GM19239 (cell line): ENCODE results near the gene REEP6.
"Not testable (repeated sequence)": the region's sequence is repeated elsewhere in the genome, so short reads cannot be mapped to it uniquely, and the experiment has no call there.

Source experiments
- DNase-seq: peaks from one replicate; pipeline ENCODE4 v3.0.0; 2011; ENCODE audit warnings: low spot score; ENCODE audit not compliant: insufficient read length
- FAIRE-seq: peaks from 2 replicates; lab custom pipeline; 2011; peaks lifted over from hg19 to GRCh38; lab: Jason Lieb, UNC

REEP6 gene

DNA sequence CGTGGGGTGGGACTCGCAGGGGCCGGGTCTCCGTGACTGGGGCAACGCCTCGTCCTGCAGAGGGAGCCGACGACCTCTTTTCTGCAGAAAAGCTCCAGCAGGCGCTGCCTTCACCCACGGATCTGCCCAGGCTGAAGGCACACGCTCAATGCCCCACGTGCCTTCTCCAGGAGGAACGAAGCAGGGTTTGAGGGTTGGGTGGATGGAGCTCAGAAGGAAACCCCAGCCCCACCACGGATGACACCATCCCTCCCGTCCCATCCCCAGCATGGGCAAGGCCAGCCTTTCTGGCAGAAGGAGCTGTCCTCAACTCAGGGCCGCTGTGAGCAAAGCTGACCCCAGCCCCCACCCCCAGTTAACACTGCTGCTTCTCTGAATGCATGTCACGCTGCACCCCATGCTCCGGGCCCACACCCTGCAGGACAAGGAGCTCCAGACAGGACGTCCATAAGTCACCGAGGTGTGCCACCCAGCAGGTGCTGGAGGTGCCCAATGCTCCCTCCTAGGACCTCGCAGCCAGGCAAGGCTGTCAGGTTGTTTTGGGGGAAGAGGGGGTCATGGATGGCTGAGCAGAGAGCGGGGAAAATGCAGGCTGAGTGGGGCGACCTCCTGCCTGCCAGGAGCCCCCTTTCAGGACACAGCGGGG is 19.3 kb upstream of the REEP6 start:
- DNase-seq (no peak), FAIRE-seq (no peak)

DNA sequence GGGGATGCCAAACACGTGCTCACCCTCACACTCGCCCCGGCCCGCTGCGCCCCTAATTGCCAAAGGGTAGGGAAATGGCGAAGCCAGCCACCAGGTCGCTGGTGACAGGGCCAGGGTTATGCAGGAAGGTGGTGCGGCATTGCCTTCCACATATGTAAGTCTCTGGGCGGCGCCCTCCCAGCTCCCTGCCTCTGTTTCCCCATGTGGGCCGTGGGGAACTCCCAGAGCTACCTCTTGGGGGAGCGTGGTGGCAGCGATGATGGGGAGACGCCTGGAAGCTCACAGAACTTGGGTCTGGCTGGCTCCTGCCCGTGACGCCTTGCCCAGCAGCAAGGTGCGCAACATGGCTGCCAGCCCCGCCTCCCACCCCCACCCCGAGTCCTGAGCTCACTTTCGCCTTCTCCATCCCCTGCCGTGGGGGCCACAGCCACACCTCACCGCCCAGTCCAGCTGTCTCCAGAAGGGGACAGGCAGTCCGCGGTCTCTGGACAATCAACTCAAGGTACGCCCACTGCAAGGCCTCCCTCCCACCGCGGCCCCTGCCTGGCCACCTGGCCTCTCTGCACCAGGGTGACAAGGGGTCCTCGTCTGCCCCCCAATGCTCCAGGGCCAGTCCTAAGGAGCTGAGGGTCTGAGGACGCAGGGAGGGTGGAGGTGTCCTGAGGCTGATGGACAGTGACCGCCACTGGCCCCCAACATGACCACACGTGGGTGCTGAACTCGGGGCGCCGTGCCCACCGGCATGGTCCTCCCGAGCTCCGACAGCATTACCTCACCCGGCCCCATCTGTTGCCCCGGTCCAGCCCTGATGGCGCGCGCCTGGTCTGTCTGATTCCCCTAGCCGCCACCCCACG is 18.5 kb upstream of the REEP6 start:
- no peak for FAIRE-seq

DNA sequence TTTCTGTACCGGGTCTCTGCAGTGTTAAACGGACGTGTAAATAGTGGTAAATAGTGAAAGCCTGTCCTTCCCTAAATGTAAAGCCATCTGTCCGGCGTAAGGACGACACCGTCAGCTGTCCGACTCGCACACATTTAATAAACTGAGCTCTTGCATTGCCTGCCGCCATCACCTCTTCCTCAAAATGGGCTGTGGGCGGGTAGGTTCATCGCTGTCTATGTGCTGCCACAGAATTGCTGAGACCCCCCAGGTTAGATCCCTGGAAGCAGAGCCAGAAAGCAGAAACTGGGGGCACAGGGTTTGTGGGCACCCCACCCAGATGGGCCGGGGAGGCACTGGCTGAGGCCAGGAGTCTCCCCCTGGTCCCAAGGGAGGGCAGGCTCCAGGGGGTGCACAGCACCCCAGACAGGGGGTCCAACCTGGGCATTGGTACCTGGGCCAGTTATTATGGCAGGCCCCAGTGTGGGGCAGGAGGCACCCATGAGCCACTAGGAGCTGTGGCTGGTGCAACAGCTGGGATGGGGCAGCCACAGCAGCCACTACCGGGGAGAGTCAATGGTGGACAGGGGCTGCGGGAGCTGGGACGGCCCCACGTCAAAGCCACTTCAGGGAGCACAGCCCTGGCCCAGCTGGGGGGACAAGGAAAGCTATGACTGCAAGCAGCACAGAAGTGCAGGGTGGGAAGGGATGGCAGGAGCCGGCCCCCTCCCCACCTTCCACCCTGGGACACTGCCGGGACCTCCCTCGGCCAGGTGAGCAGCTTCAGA is 17.7 kb upstream of the REEP6 start:
- DNase-seq: no peak
- FAIRE-seq: no peak

More for the DNA sequence above, 18.5 kb upstream of the REEP6 start:
- no peak for DNase-seq

DNA sequence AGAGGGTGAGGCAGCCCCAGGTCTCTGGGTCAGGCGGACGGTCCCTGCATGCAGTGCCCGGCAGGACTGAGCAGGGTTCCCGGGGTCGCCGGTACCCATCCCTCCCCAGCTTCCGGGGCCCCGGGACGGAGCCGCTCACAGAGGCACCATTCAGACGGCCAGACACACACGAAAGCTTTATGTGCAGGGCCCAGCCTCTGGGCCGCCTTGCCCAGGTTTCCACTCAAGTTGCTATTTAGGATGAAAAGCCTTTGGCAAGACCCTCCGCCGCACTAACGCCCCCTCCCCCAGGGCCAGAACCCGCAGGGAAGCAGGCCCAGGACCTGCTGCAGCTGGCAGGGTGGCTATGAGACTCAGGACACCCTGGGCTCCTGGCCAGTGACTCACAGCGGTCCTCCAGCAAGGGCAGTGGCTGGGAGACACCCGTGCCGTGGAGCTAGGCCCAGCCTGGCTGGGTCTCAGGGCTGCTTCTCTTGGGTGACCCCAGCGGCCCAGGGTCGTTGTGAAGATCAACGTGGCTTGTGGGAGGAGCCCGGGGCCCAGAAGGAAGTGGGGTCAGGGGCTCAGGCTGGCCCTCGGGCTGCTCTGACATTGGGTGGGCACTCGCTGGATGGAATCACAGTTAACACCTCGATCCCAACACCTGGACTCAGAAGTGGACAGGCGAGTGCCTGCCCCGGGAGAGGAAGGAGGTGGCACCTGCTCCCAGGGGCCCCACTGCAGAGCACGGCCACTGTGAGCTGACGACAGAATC is 16.8 kb upstream of the REEP6 start:
- FAIRE-seq: no peak
- DNase-seq: no peak

DNA sequence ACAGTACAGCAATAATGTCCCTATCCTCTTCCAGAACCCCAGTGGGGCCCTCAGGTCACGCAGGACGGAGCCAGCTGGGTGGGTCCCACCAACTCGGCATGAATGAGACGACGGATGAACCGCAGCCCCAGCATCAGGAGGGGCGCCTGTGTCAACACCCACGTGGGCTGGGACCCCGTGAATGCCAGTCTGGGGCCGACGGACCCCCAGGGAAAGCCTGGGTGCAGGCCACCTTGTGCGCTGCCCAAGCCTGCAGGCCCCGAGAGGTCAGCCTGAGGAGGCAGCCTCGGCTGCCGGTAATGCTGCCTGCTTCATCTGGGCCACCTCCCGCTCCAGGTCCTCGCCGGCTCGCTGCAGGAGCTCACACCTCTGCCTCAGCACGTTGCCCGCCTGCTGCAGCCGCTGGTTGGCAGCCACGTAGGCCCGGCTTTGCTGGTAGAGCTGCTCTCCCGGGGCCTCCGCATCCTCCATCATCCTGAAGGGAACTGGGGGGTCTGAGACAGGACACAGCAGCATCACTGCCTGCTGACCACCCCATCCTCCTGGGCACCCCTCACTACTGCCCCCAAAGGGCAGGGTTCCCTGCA is 16.1 kb upstream of the REEP6 start:
- FAIRE-seq (no peak), DNase-seq (no peak)

DNA sequence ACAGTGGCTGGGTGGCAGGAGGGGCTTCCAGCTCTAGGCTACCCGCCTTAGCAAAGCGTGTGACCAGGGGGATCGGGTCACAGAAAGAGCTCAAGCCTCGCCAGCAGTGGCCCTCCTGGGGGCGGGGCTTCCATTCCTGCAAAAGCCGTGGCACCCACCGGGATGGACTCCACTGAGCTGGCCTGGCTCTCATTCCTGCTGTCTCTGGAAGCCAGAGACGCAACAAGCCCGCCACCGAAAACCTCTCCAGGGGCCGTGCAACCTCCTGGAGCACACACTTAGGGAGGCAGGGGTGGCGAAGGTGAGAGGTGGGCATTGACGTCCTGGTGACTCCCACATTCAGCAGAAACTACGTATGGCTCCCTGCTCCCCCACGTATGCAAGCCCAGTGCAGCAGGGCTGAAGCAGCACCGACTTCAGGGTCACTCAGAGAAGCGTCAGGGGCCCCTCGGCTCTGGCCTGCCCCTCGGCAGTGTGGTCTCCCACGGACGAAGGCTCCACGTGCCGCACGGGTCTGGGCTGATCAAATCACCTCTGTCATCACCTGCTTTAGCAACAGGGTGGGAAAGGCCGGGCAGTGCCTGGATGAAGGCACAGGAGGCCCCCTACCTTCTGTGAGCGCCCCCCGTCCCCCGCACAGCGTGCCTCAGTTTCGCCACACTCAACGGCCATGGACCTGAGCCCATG is 15.1 kb upstream of the REEP6 start:
- no peak for FAIRE-seq

DNA sequence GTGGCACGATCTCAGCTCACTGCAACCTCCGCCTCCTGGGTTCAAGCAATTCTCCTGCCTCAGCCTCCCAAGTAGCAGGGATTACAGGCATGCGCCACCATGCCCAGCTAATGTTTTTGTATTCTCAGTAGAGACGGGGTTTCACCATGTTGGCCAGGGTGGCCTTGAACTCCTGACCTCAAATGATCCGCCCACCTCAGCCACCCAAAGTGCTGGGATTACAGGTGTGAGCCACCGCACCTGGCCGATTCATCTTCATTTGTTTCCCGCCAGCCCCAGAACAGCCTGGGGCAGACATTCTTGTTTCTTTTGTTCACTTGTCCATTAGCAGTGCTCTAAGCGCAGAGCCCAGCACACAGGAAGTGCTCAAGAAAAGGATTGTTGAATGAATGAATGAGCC is 13.9 kb upstream of the REEP6 start:
- not testable (repeated sequence) for FAIRE-seq, DNase-seq

More for the DNA sequence above, 15.1 kb upstream of the REEP6 start:
- DNase-seq: no peak

DNA sequence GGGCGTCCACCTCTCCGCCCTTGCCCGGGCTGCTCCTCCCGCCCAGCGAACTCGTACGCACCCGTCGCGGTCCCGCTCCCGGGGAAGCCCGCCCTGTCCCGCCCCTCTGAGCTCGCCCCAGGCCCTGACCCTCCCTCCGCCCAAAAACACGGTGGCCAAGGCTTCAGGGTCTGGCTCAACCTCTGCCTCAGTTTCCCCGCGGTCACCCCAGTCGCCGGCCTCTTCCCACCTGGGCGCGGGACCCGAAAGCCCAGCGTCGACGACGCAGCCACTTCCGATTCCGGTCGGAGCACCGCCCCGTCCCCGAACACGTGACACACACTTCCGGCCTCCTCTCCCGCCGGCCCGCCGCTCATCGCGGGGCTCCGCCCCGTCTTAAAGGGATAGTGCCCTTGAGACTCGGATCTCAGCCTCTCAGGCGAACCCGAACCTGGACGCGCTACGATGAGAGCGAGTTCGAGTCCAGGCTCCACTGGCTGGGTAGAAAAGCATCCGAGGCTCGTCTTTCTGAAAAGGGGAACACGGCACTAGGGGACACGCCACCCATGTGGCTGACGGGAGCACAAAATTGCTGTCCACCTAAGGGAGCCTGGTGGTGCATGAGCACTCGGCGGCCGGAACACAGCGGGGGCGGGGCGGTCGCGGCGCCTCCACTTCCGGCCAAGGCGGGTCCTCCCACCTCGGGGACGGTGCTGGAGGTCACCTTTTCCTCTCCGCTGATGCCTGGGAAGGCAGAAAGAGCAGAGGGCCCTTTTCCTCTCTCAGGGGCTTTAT is 11.9 kb upstream of the REEP6 start, which contains the start of gene C19orf25:
C19orf25 (minus strand) TSS at position 282 of the 774 bp plus-strand sequence. CDS start 312 bp downstream, outside the sequence.
- FAIRE-seq: peak; percentile 97
- peak; percentile 100 for DNase-seq

DNA sequence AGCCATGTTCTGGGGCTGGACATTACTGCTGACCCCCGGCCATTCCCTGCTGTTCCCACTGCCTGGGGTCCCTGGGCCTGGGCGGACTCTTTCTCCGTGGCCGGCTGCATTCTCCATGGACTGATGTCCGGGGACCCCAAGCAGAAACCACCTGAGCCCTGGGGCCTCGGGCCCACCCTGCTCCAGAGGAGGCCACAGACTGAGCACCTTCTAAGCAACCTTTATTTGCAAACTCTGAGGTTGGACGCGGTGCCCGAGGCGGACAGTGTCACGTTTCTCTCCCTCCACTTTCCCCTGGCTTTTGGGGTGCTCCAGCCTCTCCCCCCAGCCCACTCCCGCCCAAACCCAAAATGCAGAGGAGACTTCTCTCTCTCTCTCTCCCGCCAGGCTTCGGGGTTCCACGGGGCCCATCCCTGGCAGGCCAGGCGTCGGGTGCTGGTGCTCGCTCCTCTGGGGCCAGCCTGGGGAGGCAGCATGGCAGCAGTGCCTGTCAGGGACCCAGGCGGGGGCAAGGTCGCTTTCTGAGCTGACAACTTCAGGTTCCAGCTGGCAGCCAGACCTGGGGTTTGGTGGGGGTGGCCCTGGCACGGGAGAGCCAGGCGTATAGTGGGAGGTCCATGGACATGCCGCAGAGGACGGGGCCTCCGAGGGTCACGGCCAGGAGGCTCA is 9.6 kb upstream of the REEP6 start:
- DNase-seq (no peak), FAIRE-seq (no peak)

DNA sequence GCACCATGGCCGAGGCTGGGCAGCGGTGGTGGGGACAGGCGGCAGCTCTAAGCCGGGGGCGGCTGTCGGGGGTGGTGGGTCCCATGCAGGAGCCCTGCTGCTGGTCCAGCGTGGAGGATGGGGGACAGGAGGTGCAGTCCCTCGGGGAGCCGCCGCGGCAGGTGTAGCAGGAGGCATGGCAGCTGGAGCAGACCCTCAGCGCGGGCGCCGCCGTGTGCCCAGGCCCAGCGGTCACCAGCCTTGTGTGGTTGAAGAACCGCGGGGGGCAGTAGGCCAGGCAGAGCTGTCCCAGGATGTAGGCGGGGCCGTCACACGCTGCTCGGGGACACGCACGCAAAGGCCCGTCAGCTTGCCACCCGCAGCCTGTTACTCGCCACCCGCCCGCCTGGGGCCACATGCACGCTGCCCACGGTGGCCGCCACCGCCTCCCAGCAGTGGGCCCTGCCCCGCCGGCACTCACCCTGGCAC is 9.1 kb upstream of the REEP6 start:
- FAIRE-seq (no peak), DNase-seq (no peak)

DNA sequence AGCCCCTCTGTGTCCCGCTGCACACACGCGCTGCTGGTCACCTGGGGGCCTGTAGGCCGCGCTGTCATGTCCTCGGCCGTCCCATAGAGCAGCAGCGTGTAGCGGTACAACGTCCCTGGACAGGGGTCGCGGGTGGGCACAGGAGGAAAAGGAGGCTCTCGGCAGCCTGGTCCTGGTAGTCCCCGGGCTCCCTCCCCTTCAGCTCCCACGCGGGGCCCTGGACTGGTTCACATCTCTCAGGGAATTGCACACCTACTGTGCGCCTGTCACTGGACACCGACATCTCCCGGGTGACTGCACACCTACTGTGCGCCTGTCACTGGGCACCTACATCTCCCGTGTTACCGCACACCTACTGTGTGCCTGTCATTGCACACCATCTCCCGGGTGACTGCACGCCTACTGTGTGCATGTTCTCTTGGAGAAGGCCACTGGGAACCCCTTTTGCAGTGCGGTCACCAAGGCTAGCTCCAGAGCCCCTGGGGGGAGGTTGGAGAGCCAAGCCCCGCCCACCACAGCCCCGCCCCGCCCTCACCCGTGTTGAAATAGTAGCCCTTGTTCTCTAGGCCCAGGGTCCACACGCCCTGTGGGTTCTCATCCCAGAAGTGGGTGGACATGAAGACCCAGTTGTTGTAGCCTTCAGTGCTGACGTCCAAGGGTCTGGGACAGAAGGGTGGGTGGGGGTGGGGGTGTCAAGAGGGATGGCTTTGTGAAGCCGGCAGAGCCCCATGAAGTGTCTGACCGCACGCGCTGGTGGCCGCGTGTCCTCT is 8.4 kb upstream of the REEP6 start:
- DNase-seq: no peak
- no peak for FAIRE-seq

DNA sequence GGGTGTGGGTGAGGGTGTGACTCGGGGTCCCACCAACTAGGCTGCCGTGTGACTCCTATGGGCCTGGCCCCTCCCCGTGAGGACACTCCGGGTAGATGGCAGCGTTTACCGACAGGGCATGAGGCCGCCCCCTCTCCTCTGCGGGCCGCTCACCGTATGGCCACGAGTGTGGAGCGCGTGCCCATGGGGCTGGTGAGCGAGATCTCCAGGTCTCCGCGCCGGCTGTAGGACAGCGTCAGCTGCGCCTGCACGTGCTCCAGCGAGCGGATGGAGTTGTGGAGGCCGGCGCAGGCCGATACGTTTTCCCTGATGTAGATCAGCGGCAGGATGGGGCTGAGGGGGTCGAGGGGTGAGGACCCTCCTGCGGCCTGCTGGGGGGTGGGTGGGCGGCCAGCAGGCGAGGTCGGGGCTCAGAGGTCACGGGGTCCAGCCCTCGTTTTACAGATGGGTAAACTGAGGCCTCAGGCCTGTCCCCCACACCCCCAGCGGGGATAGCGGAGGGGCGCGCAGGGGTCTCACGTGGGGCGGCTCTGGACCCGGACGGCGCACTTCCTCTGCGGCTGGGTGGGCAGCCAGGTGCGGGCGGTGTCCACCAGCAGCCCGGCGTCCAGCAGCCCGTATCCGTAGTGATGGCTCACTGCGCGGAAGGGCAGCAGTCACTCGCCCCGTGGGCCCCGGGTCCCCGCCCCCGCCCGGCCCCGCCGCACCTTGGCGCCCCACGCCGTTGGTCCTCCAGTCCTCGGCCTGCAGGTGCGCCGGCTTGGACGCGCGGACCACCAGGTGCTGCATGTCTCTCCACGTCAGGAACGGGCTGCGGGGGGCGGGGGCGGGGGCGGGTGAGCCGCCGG is 7.6 kb upstream of the REEP6 start:
- FAIRE-seq: no peak
- DNase-seq: no peak

DNA sequence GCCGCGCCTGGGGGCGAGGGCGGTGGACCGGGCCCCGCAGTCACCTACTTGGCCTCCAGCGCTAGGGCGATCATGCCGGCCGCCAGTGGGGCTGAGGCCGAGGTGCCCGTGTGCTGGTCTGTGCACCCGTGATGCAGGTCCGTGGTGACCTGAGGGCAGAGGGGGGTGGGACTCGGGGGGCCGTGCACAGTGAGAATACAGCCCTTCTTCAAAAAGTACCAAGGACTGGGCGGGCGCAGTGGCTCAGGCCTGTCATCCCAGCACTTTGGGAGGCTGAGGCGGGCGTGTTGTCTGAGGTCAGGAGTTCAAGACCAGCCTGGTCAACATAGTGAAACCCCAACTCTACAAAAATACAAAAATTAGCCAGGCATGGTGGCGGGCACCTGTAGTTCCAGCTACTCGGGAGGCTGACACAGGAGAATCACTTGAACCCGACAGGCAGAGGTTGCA is 7.0 kb upstream of the REEP6 start:
- DNase-seq: no peak
- no peak for FAIRE-seq

DNA sequence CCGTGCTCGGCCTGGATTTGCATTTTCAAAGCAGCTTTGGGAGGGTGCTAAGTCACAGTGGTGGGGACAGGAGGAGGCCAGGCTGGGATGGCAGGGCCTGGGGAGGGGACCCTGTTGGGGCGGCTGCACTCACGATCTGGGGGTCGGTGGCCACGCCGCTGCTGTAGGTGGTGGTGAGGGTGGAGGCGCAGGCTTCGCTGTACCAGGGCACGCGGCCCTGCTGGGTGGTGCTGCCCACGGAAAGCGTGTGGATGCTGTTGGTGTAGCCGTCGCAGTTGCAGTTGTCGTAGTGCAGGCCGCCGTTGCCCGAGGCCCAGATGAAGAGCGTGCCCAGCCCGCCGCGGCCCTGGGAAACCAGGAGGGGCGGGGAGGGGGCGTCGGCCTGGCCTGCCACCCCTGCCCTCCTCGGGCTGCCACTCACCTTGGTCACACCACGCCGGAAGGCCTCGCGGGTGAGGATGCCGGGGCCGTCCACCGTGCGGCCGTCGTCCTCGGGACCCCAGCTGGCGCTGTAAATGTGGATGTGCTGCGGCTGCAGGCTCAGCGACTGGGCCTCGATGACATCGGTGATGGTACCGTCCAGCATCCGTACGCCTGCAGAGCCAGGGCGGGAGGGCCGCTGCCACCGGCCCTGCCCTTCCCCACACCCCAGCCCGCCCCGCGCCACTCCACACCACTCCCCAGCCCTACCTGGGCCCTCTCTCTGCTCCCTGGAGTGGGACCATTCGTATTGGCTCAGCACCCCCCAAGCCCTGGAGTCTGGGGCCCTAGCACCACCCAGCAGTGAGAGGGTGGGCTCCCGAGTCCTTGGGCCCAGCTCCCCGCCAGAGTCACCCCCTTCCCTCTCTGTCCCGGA is 4.0 kb upstream of the REEP6 start:
- FAIRE-seq: no peak
- DNase-seq: no peak

DNA sequence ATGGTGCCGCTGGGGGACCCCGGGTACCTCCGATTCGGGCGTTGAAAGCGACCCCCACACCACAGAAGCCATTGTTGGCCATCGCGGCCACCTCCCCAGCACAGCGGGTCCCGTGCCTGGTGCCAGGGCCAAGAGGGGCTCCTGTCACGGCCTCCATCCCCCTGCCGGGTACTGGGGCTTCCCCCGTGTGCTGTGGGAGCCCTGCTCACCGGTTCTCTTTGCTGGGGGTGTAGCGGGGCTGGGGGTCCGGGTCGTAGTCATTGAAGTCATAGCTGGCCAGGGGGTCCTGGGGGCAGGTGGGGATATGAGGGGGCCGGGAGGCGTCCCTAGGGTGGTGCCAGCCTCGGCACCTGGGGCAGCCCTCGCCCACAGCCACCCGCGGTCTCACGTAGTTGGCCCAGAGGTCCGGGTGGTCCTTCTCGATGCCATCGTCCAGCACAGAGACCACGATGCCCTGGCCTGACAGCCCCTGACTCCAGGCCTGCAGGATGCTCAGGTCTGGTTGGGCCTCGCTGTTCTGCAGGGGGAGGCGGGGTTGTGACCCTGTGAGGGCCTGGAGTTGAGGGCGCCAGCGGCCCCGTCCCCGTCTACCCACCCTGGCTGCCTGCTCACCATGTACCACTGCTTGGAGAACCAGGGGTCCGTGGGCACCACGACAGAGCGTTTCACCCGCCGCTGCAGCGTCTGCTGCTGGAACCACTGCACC is 3.3 kb upstream of the REEP6 start:
- DNase-seq (no peak), FAIRE-seq (no peak)
